Measurements from ENCODE around the gene RAX2. TPM values are rescaled to one million over a fixed set of nuclear protein-coding genes. Genes with fewer than 3 reads are reported as not detected.

RAX2 gene
- total and polyA plus RNA-seq, 9 of the 15 experiments (the other 6 are each of a cell fraction or from before 2014, with no cell fraction given): not detected

- no peak for TF ChIP-seq ZNF584 (CRISPR knock-in tag; IDR thresholded peaks at IDR 0.05; ENCODE audit: low read depth)
- TF ChIP-seq HDAC8 (tag; IDR thresholded peaks at IDR 0.05): no peak
- TF ChIP-seq RREB1 (CRISPR knock-in tag; IDR thresholded peaks at IDR 0.05): 0 out of 2 replicates have a peak, but pooled peaks have one; percentile 56
- peak; percentile 76 for TF ChIP-seq E2F8 (IDR thresholded peaks at IDR 0.05; ENCODE audit: low read depth, partially characterized antibody)
- TF ChIP-seq POLR2A (conservative IDR thresholded peaks at IDR 0.05): peak; percentile 69
- peak in 1 of 2 experiments; percentile 95; a peak in 2 of 4 replicates for TF ChIP-seq TRIM24 (IDR thresholded peaks at IDR 0.05)
- no peak for TF ChIP-seq CBX5 (IDR thresholded peaks at IDR 0.05; ENCODE audit: borderline replicate concordance, low read depth)
- no peak for TF ChIP-seq MXI1 (IDR thresholded peaks at IDR 0.05; ENCODE audit: low read depth, low read length)
- no peak for TF ChIP-seq SRSF7 (optimal IDR thresholded peaks at IDR 0.05; ENCODE audit: low read depth, low read length)
- peak; percentile 62; the same call in 1 of the 2 replicates for TF ChIP-seq L3MBTL2 (IDR thresholded peaks at IDR 0.05)
- TF ChIP-seq ZKSCAN1 (IDR thresholded peaks at IDR 0.05; ENCODE audit: low read depth, low read length): peak; percentile 99
- no peak for TF ChIP-seq ZNF354B (CRISPR knock-in tag; IDR thresholded peaks at IDR 0.05)
- peak; percentile 65 to 71; a peak in 2 of 4 replicates for TF ChIP-seq FOXK2 (conservative IDR thresholded peaks at IDR 0.05 in 1 of 2, IDR thresholded peaks at IDR 0.05 in 1 of 2; ENCODE audit: low read depth in 2 of 2)
- TF ChIP-seq LCOR (CRISPR knock-in tag; IDR thresholded peaks at IDR 0.05): peak; percentile 54; the same call in 1 of the 2 replicates
- TF ChIP-seq TRIM25 (IDR thresholded peaks at IDR 0.05; ENCODE audit: borderline replicate concordance): no peak
- no peak for TF ChIP-seq RBM39 (optimal IDR thresholded peaks at IDR 0.05; ENCODE audit: low read depth, low read length)
- TF ChIP-seq KLF6 (CRISPR knock-in tag; IDR thresholded peaks at IDR 0.05; ENCODE audit: borderline replicate concordance): no peak
These were observed 10.5 kb downstream of the RAX2 start, which contains the start of gene APBA3 (continued) for GRCh38 chr19:3761382-3762129.

Measured in K562 (cell line).